SU-DHL-6 (cell line): ENCODE results near the gene C2CD2L.

Experiments used
- CTCF ChIP-seq: fragments of 200-600 bp; sonication (generic); IDR thresholded peaks from one replicate; pipeline ENCODE4 v1.5.1; 2017; ENCODE audit warnings: antibody characterized with exemption, mild to moderate bottlenecking, low read length, moderate library complexity; ENCODE audit not compliant: insufficient read depth, poor library complexity, severe bottlenecking
- EZH2phosphoT487 ChIP-seq: fragments of 200-600 bp; sonication (generic), shearing (Covaris generic); conservative IDR thresholded peaks from 2 replicates; pipeline ENCODE4 v1.6.1; 2018; ENCODE audit warnings: mild to moderate bottlenecking, antibody characterized with exemption, low read length, moderate library complexity, mixed read lengths

GRCh38 chr11:119157063-119157462 lies 49.9 kb downstream of the C2CD2L start:
- TF ChIP-seq CTCF (no peak), EZH2phosphoT487 (no peak)
